ENCODE data around the gene PDE4D. TPM values are rescaled to one million over a fixed set of nuclear protein-coding genes. Genes with fewer than 3 reads are reported as not detected.

The PDE4D gene
- total RNA-seq, 1 experiment from 2014 or later = 3.6 TPM

- no peaks in the 10 kb centered on the region for H3K9me2 ChIP-seq (replicated peaks; ENCODE audit: low read length)
- H3K27me3 ChIP-seq (ENCODE audit: low read length) = no peaks in the 10 kb centered on the region
- no peaks in the 10 kb centered on the region for H3K79me2 ChIP-seq (ENCODE audit: low read length)
- H3K36me3 ChIP-seq (ENCODE audit: low read depth, low read length) = no peaks in the 10 kb centered on the region
- intact Hi-C loops (cut with micrococcal nuclease) = no loop called here
- ATAC-seq (no peak), DNase-seq (no peak)
- H3K9ac ChIP-seq (ENCODE audit: low read length) = no peak overlapping the region
- no peak overlapping the region for H3K4me2 ChIP-seq (ENCODE audit: low read length)
- H3K4me1 ChIP-seq (ENCODE audit: insufficient read depth, low read length) = peaks cover 6% of the 10 kb centered on the region
- H3K9me3 ChIP-seq (ENCODE audit: low read length) = no peaks in the 10 kb centered on the region
- BruUV-seq (replicated peaks) = no TSS peak
- no peaks in the 10 kb centered on the region for H3F3A ChIP-seq (ENCODE audit: low read length, unreplicated experiment)
- POLR2A ChIA-PET (ENCODE audit: unreplicated experiment) = no interaction called here
- TF ChIP-seq CTCF (conservative IDR thresholded peaks at IDR 0.05; ENCODE audit: low read depth, low read length) (no peak), EZH2phosphoT487 (IDR thresholded peaks at IDR 0.05; ENCODE audit: borderline replicate concordance, low read length) (no peak), EZH2 (IDR thresholded peaks at IDR 0.05; ENCODE audit: low read length, unreplicated experiment) (no peak)
- H2AFZ ChIP-seq (ENCODE audit: low read length) = no peak overlapping the region
- no peak overlapping the region for H3K27ac ChIP-seq (ENCODE audit: low read length)
- CTCF ChIA-PET = no interaction called here
- no peaks in the 10 kb centered on the region for H4K20me1 ChIP-seq (ENCODE audit: low read length)
- no peak overlapping the region for H3K4me3 ChIP-seq (ENCODE audit: low read length)
Measured at GRCh38 chr5:59542851-59543820, 350.4 kb downstream of the PDE4D start.

GRCh38 chr5:59542306-59542705 is 351.2 kb downstream of the PDE4D start:
- intact Hi-C loops (cut with micrococcal nuclease) = no loop called here
- TF ChIP-seq EZH2phosphoT487 (IDR thresholded peaks at IDR 0.05; ENCODE audit: borderline replicate concordance, low read length) (no peak), CTCF (conservative IDR thresholded peaks at IDR 0.05; ENCODE audit: low read depth, low read length) (no peak), EZH2 (IDR thresholded peaks at IDR 0.05; ENCODE audit: low read length, unreplicated experiment) (no peak)
- BruUV-seq (replicated peaks) = no TSS peak
- no peaks in the 10 kb centered on the region for H3K4me1 ChIP-seq (ENCODE audit: insufficient read depth, low read length)
- ChIA-PET CTCF (no interaction called here), POLR2A (ENCODE audit: unreplicated experiment) (no interaction called here)
- H3K9me3 ChIP-seq (ENCODE audit: low read length) = no peaks in the 10 kb centered on the region
- no peaks in the 10 kb centered on the region for H3K27me3 ChIP-seq (ENCODE audit: low read length)
- H3F3A ChIP-seq (ENCODE audit: low read length, unreplicated experiment) = no peaks in the 10 kb centered on the region
- no peak overlapping the region for H3K4me3 ChIP-seq (ENCODE audit: low read length)
- ATAC-seq (no peak), DNase-seq (no peak)
- H3K4me2 ChIP-seq (ENCODE audit: low read length) = no peak overlapping the region
- no peak overlapping the region for H3K27ac ChIP-seq (ENCODE audit: low read length)
- no peaks in the 10 kb centered on the region for H4K20me1 ChIP-seq (ENCODE audit: low read length)
- H3K9ac ChIP-seq (ENCODE audit: low read length) = no peak overlapping the region
- H3K9me2 ChIP-seq (replicated peaks; ENCODE audit: low read length) = no peaks in the 10 kb centered on the region
- H3K79me2 ChIP-seq (ENCODE audit: low read length) = no peaks in the 10 kb centered on the region
- no peaks in the 10 kb centered on the region for H3K36me3 ChIP-seq (ENCODE audit: low read depth, low read length)
- no peak overlapping the region for H2AFZ ChIP-seq (ENCODE audit: low read length)

- no TSS peak for BruUV-seq (replicated peaks)
- Histone ChIP-seq H3K4me1 (ENCODE audit: insufficient read depth, low read length) (no peaks in the 10 kb centered on the region), H4K20me1 (ENCODE audit: low read length) (no peaks in the 10 kb centered on the region), H2AFZ (ENCODE audit: low read length) (no peak overlapping the region), H3K9me2 (replicated peaks; ENCODE audit: low read length) (no peaks in the 10 kb centered on the region), H3K27me3 (ENCODE audit: low read length) (no peaks in the 10 kb centered on the region), H3K9me3 (ENCODE audit: low read length) (no peaks in the 10 kb centered on the region), H3K4me2 (ENCODE audit: low read length) (no peak overlapping the region), H3F3A (ENCODE audit: low read length, unreplicated experiment) (no peaks in the 10 kb centered on the region), H3K79me2 (ENCODE audit: low read length) (no peaks in the 10 kb centered on the region), H3K36me3 (ENCODE audit: low read depth, low read length) (no peaks in the 10 kb centered on the region), H3K27ac (ENCODE audit: low read length) (no peak overlapping the region), H3K9ac (ENCODE audit: low read length) (no peak overlapping the region), H3K4me3 (ENCODE audit: low read length) (no peak overlapping the region)
- POLR2A ChIA-PET (ENCODE audit: unreplicated experiment) = no interaction called here
- DNase-seq (no peak), ATAC-seq (no peak)
- CTCF ChIA-PET = no interaction called here
- TF ChIP-seq CTCF (conservative IDR thresholded peaks at IDR 0.05; ENCODE audit: low read depth, low read length) (no peak), EZH2 (IDR thresholded peaks at IDR 0.05; ENCODE audit: low read length, unreplicated experiment) (no peak), EZH2phosphoT487 (IDR thresholded peaks at IDR 0.05; ENCODE audit: borderline replicate concordance, low read length) (no peak)
- intact Hi-C loops (cut with micrococcal nuclease) = no loop called here
Measured at GRCh38 chr5:59540366-59540765, 353.2 kb downstream of the PDE4D start.
